Measurements from ENCODE around the gene FAIM. TPM values are rescaled to one million over a fixed set of nuclear protein-coding genes. Genes with fewer than 3 reads are reported as not detected.
"Not testable (repeated sequence)": the region's sequence is repeated elsewhere in the genome, so short reads cannot be mapped to it uniquely, and the experiment has no call there.

Gene FAIM
- total and polyA plus RNA-seq, 7 donors = 2.1 to 3.5 (median 2.4) TPM

GRCh38 chr3:138593488-138594149, 15.0 kb upstream of the FAIM start:
- H3K4me3 ChIP-seq = peak overlapping the region; percentile 86
- no peaks in the 10 kb centered on the region for H3K27me3 ChIP-seq (ENCODE audit: insufficient read depth in 3 of 3, low read length in 2 of 3)
- peaks cover 0 to 16% of the 10 kb centered on the region in 2 donors for H3K36me3 ChIP-seq (ENCODE audit: insufficient read depth in 1 of 2, low read depth in 1 of 2)
- ATAC-seq = no peak
- intact Hi-C loops (cut with DNase I) = loop anchor here (1.0 to 2.0 kb wide), 6 partner anchors 15 to 329 kb away; partner anchors contain the start of gene FAIM (in 1 of the 2)
- H3K4me1 ChIP-seq = no peaks in the 10 kb centered on the region
- 13 to 18% (median 14%) methylated on average over 22 of the region's 22 CpGs for WGBS, 3 donors
- no peak for TF ChIP-seq CTCF (IDR thresholded peaks at IDR 0.05)
- no peak for DNase-seq
- no peaks in the 10 kb centered on the region for H3K9me3 ChIP-seq
- peak overlapping the region; percentile 94 for H3K27ac ChIP-seq

GRCh38 chr3:138594150-138594934, 14.2 kb upstream of the FAIM start, which contains the start of gene CEP70:
Gene CEP70, minus strand, starts transcription at chr3:138594260. Its CDS starts 21,333 bp downstream, at chr3:138572927.
- 0 to 1% (median 1%) methylated on average over 50 to 52 of the region's 52 CpGs for WGBS, 3 donors
- H3K4me3 ChIP-seq = peak within 1 kb of the TSS; percentile 86
- intact Hi-C loops (cut with DNase I) = loop anchor here (1.0 to 2.0 kb wide), 6 partner anchors 14 to 328 kb away; partner anchors contain the start of gene FAIM (in 1 of the 2)
- H3K36me3 ChIP-seq (ENCODE audit: insufficient read depth in 1 of 2, low read depth in 1 of 2) = peaks cover 0 to 9% of the 10 kb centered on the region in 2 donors
- no peaks in the 10 kb centered on the region for H3K9me3 ChIP-seq
- peak; percentile 88 for TF ChIP-seq CTCF (IDR thresholded peaks at IDR 0.05)
- ATAC-seq (peak; percentile 97 to 98 (median 98)), DNase-seq (peak; percentile 93 to 96)
- H3K27ac ChIP-seq = peak within 1 kb of the TSS; percentile 94
- no peaks in the 10 kb centered on the region for H3K4me1 ChIP-seq
- H3K27me3 ChIP-seq (ENCODE audit: insufficient read depth in 3 of 3, low read length in 2 of 3) = no peaks in the 10 kb centered on the region

- TF ChIP-seq CTCF (IDR thresholded peaks at IDR 0.05) = no peak
- DNase-seq (no peak), ATAC-seq (no peak)
- H3K4me1 ChIP-seq = no peaks in the 10 kb centered on the region
- H3K36me3 ChIP-seq (ENCODE audit: insufficient read depth in 1 of 2, low read depth in 1 of 2) = peaks cover 0 to 4% of the 10 kb centered on the region in 2 donors
- no peaks in the 10 kb centered on the region for H3K27me3 ChIP-seq (ENCODE audit: insufficient read depth in 3 of 3, low read length in 2 of 3)
- WGBS, 3 donors = 44 to 50% (median 47%) methylated on average over 6 of the region's 6 CpGs
- intact Hi-C loops (cut with DNase I) = loop anchor here (1.0 to 2.0 kb wide), 6 partner anchors 14 to 328 kb away; partner anchors contain the start of gene FAIM (in 1 of the 2)
- no peaks in the 10 kb centered on the region for H3K9me3 ChIP-seq
- H3K4me3 ChIP-seq = peak overlapping the region; percentile 86
- peak overlapping the region; percentile 94 for H3K27ac ChIP-seq
Measured at GRCh38 chr3:138594935-138595610, 13.5 kb upstream of the FAIM start.

GRCh38 chr3:138597186-138597976, 11.2 kb upstream of the FAIM start:
- intact Hi-C loops (cut with DNase I); H3K27ac ChIP-seq; H3K9me3 ChIP-seq; H3K36me3 ChIP-seq (ENCODE audit: insufficient read depth in 1 of 2, low read depth in 1 of 2); ATAC-seq; H3K4me3 ChIP-seq; DNase-seq; H3K4me1 ChIP-seq; H3K27me3 ChIP-seq (ENCODE audit: insufficient read depth in 3 of 3, low read length in 2 of 3): not testable (repeated sequence)
- WGBS, 3 donors = 91 to 94% (median 93%) methylated on average over 6 of the region's 6 CpGs
